GM23338 (cell line): Measurements from ENCODE around the gene IL36RN.

ENCODE experiments used
- CTCF ChIP-seq, 2 experiments: fragments of 200-600 bp in 1 of 2; sonication (generic) in 1 of 2; conservative IDR thresholded peaks; 2 replicates each; pipeline versions ENCODE4 v1.5.1 to v1.6.1; 2016 to 2017; ENCODE audit warnings: antibody characterized with exemption in 2 of 2, low read depth in 2 of 2, mild to moderate bottlenecking in 2 of 2, moderate library complexity in 1 of 2
- ETS1 ChIP-seq: IDR thresholded peaks from 2 replicates; pipeline ENCODE4 v1.6.1; 2016; ENCODE audit warnings: antibody characterized with exemption
- EZH2 ChIP-seq: fragments of 200-600 bp; sonication (generic); IDR thresholded peaks from one replicate; pipeline ENCODE4 v1.8.0; 2017; ENCODE audit warnings: antibody characterized with exemption, mild to moderate bottlenecking, low read depth; ENCODE audit not compliant: unreplicated experiment
- REST ChIP-seq: IDR thresholded peaks from one replicate; pipeline ENCODE4 v1.6.1; 2018; ENCODE audit warnings: antibody characterized with exemption; ENCODE audit not compliant: unreplicated experiment
- STAT1 ChIP-seq: IDR thresholded peaks from one replicate; pipeline ENCODE4 v1.6.1; 2016; ENCODE audit warnings: antibody characterized with exemption; ENCODE audit not compliant: unreplicated experiment

GRCh38 chr2:113098532-113098931 is 39.5 kb downstream of the IL36RN start:
- TF ChIP-seq CTCF (conservative IDR thresholded peaks at IDR 0.05; ENCODE audit: low read depth in 2 of 2) (no peak), REST (no peak), EZH2 (no peak), STAT1 (no peak), ETS1 (no peak)
